GM18526 (cell line): ENCODE measurements around the gene CACNA2D1.

Source experiments
- POLR2A ChIP-seq: IDR thresholded peaks from 3 replicates; pipeline ENCODE4 v1.6.1; 2011; ENCODE audit not compliant: insufficient read length; ENCODE audit errors: extremely low read depth

The CACNA2D1 gene

DNA sequence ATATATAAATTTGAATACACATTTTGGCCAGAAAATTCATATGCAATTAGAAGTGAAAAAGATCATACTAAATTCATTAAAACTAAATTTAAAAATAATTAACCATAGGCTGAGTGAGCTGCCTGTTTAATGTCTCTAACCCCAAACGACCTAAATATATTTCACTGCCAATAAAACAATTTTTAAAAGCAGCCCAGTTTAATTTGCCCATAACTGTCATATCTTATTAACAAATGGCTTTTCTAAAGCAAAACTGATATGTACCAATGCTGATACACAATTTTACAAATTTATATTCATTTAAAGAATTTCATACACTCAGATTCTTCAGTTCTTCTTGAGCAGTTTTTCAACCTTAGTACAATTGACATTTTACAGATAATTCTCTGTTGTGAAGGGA lies 99.9 kb downstream of the CACNA2D1 start:
- no peak for TF ChIP-seq POLR2A

DNA sequence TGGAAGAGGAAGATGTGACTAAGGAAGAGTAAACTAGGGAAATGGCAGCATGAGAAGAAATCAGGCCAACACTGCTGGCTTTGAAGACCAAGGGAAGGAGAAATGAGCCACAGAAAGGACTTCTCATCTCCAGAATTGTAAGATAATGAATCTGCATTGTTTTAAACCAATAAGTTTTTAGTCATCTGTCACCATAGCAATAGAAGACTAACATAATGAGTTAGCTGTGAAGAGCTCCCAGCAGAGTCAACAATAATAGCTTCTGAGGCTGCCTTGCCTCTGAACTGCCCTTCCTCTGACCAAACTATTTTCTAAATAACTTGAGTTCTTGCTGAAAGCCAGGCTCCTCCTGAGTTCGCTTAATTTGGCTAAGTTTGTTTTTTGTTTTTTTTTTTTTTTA lies 103.6 kb downstream of the CACNA2D1 start:
- no peak for TF ChIP-seq POLR2A

DNA sequence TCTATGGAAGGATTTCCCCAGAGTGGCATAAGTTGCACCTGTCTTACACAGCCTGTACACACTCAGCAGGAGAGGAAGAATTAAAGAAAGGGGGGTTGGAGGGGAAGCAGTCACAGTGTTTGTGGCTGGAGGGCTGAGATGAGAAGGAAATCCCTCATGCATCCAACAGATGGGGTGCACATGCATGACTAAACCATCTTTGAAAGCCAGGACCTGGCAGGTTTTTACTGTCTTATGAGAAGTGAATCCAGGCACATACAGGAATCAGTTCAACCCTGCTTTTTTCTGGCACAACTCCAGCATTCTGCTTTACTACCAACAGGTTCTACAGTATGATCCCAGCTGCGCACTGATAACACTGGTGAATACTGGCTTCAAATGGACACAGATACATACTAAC lies 107.7 kb downstream of the CACNA2D1 start:
- no peak for TF ChIP-seq POLR2A

GRCh38 chr7:82335001-82335400 lies 108.6 kb downstream of the CACNA2D1 start:
- TF ChIP-seq POLR2A, result no peak

- TF ChIP-seq POLR2A, result no peak
Measured at GRCh38 chr7:82331234-82331633, 112.3 kb downstream of the CACNA2D1 start.

DNA sequence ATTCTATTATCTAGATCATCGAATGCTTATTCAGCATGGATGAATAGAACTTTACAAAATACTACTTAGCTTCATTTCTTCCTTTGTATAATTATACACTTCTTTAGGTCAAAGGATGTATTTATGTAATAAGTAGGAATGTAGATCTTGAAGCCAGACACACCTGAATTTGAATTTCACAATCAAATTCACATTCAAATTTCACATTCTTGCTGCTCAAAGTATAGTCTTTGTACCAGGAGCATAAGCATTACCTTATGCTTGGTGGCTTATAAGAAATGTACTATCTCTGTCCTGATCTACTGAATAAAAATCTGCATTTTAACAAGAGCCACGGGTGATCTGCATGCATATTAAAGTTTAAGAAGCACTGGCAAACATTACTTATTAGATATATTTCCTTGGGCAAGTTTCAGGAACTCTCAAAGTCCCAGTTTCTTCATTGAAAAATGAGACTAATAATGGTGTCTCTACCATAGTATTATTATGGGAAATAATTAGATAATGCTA lies 112.8 kb downstream of the CACNA2D1 start:
- TF ChIP-seq POLR2A, result no peak

DNA sequence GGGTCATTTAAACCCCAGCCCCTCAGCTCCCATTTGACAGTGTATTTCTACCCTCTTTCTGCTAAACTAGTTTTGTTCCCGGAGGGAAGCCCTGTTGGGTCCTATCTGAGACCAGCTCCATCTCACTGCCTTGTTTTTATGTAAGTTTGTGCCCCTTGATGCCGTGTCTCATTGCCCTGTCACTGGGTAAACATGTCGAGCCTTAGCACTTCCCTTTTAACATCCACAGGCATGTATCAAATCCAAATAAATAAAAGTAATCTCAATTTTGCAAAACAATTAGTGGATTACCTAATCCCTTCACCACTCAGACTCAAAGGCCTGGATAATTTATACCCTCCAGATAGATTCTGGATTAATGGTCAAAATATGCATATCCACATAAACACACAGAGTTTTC lies 115.7 kb downstream of the CACNA2D1 start:
- TF ChIP-seq POLR2A, result no peak

DNA sequence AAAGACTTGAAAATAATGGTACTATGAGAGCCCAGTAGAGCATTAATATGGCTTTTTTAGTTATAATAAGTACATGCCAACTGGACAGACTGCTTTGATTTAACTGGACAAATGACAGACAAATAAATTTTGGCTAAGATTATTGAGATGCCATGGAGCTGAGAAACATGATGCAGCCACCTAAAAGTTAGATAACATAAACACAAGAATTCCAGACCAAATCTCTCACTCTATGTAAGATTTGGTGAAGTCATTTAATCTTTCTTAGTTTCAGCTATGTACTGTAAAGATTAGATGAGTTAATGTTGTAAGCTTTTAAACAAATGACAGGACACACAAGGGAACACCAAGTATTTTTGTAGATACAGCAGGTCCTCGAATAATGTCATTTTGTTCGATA lies 118.2 kb downstream of the CACNA2D1 start:
- no peak for TF ChIP-seq POLR2A

DNA sequence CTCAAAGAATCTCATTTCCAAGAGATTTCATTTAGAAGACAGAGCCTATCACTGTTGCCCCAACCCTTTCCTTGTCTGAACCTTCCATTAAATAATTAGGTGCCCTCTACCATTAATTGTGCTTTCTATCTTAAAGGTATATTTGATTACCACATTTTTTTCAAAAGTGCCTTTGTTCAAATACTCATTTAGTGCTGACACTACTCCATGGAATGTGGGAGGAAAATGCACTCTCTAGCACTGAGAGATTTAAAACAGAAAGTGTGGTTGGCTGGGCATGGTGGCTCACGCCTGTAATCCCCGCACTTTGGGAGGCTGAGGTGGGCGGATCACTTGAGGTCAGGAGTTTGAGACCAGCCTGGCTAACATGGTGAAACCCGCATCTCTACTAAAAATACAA lies 119.8 kb downstream of the CACNA2D1 start:
- TF ChIP-seq POLR2A, result no peak

DNA sequence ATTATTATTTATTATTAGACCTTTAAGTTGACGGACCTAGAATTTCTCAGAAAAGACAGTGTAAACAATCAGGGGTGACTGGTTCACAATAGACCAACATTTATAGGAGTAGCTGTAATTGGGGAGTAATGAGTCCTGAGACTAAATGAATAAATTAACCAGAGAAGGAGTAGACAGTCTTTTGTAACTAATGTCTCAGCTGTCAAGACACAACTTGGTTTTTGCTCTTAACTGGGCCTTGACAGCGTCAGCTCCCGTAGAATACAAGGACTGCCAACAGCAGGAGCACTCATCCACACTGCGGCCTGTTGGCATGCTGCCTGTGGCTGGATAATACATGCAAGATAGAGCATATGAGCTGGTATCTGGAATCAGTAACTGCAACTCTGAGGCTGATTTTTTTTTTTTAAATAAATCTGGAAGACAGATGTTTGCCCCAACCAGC lies 123.9 kb downstream of the CACNA2D1 start:
- no peak for TF ChIP-seq POLR2A

DNA sequence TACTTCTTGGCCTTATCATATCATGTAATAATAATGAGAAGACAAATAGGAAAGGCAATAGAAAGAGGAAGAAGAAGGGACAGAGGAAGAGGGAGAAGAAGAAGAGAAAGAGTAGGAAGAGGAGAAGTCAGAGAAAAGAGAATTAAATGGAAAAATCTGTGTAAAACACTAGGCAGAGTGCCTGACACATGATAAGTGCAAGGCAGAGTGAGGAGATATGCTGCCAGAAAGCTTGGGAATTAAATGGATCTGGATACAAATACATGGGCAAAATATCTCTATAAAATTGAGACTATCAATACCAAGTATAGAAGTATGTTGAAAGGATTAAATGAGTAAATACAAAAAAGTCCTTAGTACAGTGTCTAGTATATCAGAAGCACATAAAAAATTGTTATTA lies 124.8 kb downstream of the CACNA2D1 start:
- no peak for TF ChIP-seq POLR2A

DNA sequence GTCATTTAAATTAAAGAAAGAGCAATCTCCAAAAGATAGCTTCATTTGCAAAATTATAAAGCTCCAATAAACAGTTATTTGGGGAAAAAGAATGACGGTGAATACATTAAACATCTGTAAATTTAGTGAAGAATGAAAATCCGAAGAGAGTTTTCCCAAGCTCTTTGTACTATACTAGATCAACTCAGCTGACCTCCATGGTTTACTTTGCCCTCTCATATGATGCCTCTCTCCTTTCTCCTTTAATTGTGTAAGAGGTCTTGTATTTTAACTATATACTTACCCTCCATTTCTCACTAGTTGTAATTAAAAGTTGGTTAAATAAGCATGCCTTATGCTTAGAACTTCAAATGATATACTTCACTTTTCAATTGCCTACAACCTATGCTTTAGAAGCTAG lies 125.8 kb downstream of the CACNA2D1 start:
- TF ChIP-seq POLR2A, result no peak

- no peak for TF ChIP-seq POLR2A
Measured at GRCh38 chr7:82317257-82317721, 126.3 kb downstream of the CACNA2D1 start.

- no peak for TF ChIP-seq POLR2A
Measured at GRCh38 chr7:82313269-82313668, 130.3 kb downstream of the CACNA2D1 start.

DNA sequence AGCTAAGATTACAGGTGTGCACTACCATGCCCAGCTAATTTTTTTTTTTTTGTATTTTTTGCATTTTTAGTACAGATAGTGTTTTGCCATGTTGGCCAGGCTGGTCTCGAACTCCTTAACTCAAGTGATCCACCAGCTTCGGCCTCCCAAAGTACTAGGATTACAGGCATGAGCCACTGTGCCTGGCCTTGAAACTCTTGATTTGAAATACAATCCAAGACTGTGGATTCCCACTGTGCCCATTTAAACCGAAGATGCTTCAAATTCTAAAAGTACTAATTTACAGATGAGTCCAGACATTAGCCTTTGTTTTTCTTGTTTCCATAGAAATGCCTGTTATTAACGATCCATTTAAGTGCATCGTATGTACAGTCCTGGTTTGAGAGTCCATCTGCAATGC lies 130.9 kb downstream of the CACNA2D1 start:
- TF ChIP-seq POLR2A, result no peak

- TF ChIP-seq POLR2A, result no peak
Measured at GRCh38 chr7:82305347-82306005, 138.1 kb downstream of the CACNA2D1 start.

DNA sequence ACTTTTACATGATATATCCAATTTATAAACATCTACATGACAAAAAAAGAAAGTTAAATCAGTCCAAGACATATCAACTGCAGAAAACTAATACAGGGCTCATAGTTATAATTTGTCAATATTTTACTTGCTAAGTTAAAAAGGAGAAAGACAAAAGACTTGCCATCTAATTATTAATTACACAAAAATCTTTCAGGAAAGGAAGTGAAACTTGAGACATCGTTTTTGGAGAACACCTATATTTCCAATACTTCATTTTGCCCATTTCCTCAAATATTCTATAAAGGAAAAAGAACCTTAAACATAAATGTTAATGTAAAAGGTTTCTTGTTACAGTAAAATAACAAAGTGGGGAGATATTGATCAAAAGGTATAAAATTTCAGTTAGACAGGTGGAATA lies 148.7 kb downstream of the CACNA2D1 start:
- no peak for TF ChIP-seq POLR2A
